HepG2 (cell line): ENCODE measurements around the gene DCUN1D2. TPM values are rescaled to one million over a fixed set of nuclear protein-coding genes. Genes with fewer than 3 reads are reported as not detected.
A peak's percentile ranks its signal among the peaks of the same experiment; 100 is the strongest.

Experiments used
- FOSL2 ChIP-seq: sonication (generic); formaldehyde crosslinking; IDR thresholded peaks from 2 replicates; pipeline ENCODE4 v1.4.0; 2020; ENCODE audit warnings: missing genetic modification reagents
- FOXJ3 ChIP-seq: sonication (generic); formaldehyde crosslinking; IDR thresholded peaks from 2 replicates; pipeline ENCODE4 v1.4.0; 2020; ENCODE audit warnings: missing genetic modification reagents, mild to moderate bottlenecking, borderline replicate concordance
- FOXO1 ChIP-seq: sonication (generic); formaldehyde crosslinking; IDR thresholded peaks from 2 replicates; pipeline ENCODE4 v1.4.0; 2020; ENCODE audit warnings: missing genetic modification reagents
- GATAD1 ChIP-seq: IDR thresholded peaks from 2 replicates; pipeline ENCODE4 v1.6.1; 2016; ENCODE audit warnings: missing genetic modification reagents, missing compliant biosample characterization
- HNRNPLL ChIP-seq: fragments of 200-400 bp; formaldehyde crosslinking; IDR thresholded peaks from 2 replicates; pipeline ENCODE4 v1.6.1; 2017; ENCODE audit warnings: mild to moderate bottlenecking, low read depth, low read length; ENCODE audit not compliant: poor library complexity, severe bottlenecking
- HOXD1 ChIP-seq: sonication (generic); formaldehyde crosslinking; IDR thresholded peaks from 2 replicates; pipeline ENCODE4 v1.5.0; 2020; ENCODE audit warnings: missing genetic modification reagents
- IRF2 ChIP-seq: IDR thresholded peaks from 2 replicates; pipeline ENCODE4 v1.6.1; 2018; ENCODE audit warnings: missing genetic modification reagents, missing compliant biosample characterization
- MYC ChIP-seq: sonication (generic); formaldehyde crosslinking; IDR thresholded peaks from 2 replicates; pipeline ENCODE4 v1.9.0; 2021; ENCODE audit warnings: missing genetic modification reagents, borderline replicate concordance
- PHF21A ChIP-seq: sonication (generic); formaldehyde crosslinking; IDR thresholded peaks from 2 replicates; pipeline ENCODE4 v1.5.0; 2020; ENCODE audit warnings: mild to moderate bottlenecking, missing genetic modification reagents
- RAD51 ChIP-seq: fragments of 450-650 bp; IDR thresholded peaks from 2 replicates; pipeline ENCODE4 v1.6.1; 2016; ENCODE audit warnings: borderline replicate concordance
- RORA ChIP-seq: sonication (generic); formaldehyde crosslinking; IDR thresholded peaks from 2 replicates; pipeline ENCODE4 v1.5.0; 2020; ENCODE audit warnings: mild to moderate bottlenecking, missing genetic modification reagents, moderate library complexity
- SETDB1 ChIP-seq: sonication (generic); formaldehyde crosslinking; IDR thresholded peaks from 2 replicates; pipeline ENCODE4 v1.5.1; 2020; ENCODE audit warnings: missing genetic modification reagents, mild to moderate bottlenecking, borderline replicate concordance
- SIX1 ChIP-seq: sonication (generic); formaldehyde crosslinking; IDR thresholded peaks from 2 replicates; pipeline ENCODE4 v1.4.0; 2020; ENCODE audit warnings: missing genetic modification reagents, borderline replicate concordance
- SRSF4 ChIP-seq: fragments of 200-400 bp; formaldehyde crosslinking; IDR thresholded peaks from one replicate; pipeline ENCODE4 v1.6.1; 2018; ENCODE audit warnings: mild to moderate bottlenecking, low read depth, low read length, moderate library complexity; ENCODE audit not compliant: poor library complexity, severe bottlenecking
- U2AF1 ChIP-seq: fragments of 200-400 bp; formaldehyde crosslinking; optimal IDR thresholded peaks from 2 replicates; pipeline ENCODE3; 2017; ENCODE audit warnings: mild to moderate bottlenecking, low read depth, low read length
- ZBTB7A ChIP-seq: sonication (generic); formaldehyde crosslinking; IDR thresholded peaks from 2 replicates; pipeline ENCODE4 v1.8.0; 2022; ENCODE audit warnings: mild to moderate bottlenecking, missing genetic modification reagents
- ZNF18 ChIP-seq: sonication (generic); formaldehyde crosslinking; IDR thresholded peaks from 2 replicates; pipeline ENCODE4 v1.8.0; 2022; ENCODE audit warnings: mild to moderate bottlenecking, missing genetic modification reagents; ENCODE audit not compliant: insufficient replicate concordance
- ZNF256 ChIP-seq: sonication (generic); formaldehyde crosslinking; conservative IDR thresholded peaks from 2 replicates; pipeline ENCODE4 v1.4.0; 2020; ENCODE audit warnings: missing genetic modification reagents
- ZNF468 ChIP-seq: sonication (generic); formaldehyde crosslinking; IDR thresholded peaks from 2 replicates; pipeline ENCODE4 v1.8.0; 2022; ENCODE audit warnings: mild to moderate bottlenecking, moderate library complexity, missing genetic modification reagents
- ZNF572 ChIP-seq: sonication (generic); formaldehyde crosslinking; IDR thresholded peaks from 2 replicates; pipeline ENCODE4 v1.5.1; 2020; ENCODE audit warnings: mild to moderate bottlenecking, missing genetic modification reagents
- ZNF766 ChIP-seq: sonication (generic); formaldehyde crosslinking; IDR thresholded peaks from 2 replicates; pipeline ENCODE4 v1.5.0; 2020; ENCODE audit warnings: missing genetic modification reagents, borderline replicate concordance
- ZNF878 ChIP-seq: sonication (generic); formaldehyde crosslinking; IDR thresholded peaks from 2 replicates; pipeline ENCODE4 v1.8.1; 2023; ENCODE audit warnings: mild to moderate bottlenecking, missing genetic modification reagents, moderate library complexity
- ZSCAN22 ChIP-seq: sonication (generic); formaldehyde crosslinking; IDR thresholded peaks from 2 replicates; pipeline ENCODE4 v1.4.0; 2020; ENCODE audit warnings: mild to moderate bottlenecking, missing genetic modification reagents
- polyA plus RNA-seq, 8 experiments: library from polyadenylated mRNA; depleted of rRNA in 3 of 8; stranded (reverse) in 7 of 8; unstranded in 1 of 8; fragments of >200 nt; fragmentation: Illumina TruSeq in 4 of 8; extraction: Trizol in 4 of 8; gene quantifications; 2 replicates each; pipeline versions ENCODE4 v1.2.1 to v1.2.3, GENCODE V29; 2011 to 2016; ENCODE audit warnings: low read depth in 4 of 8, missing spikeins in 1 of 8, mixed read lengths in 1 of 8; ENCODE audit not compliant: insufficient read depth in 1 of 8
- total RNA-seq, 5 experiments: library from RNA; depleted of rRNA; stranded (reverse); fragments of >200 nt; fragmentation: Illumina TruSeq; extraction: Trizol; gene quantifications; 2 replicates each; pipeline ENCODE4 v1.2.3, GENCODE V29; 2016; ENCODE audit warnings: low read depth in 1 of 5
- TF ChIP-seq, protein P1 (sequence below), 2 experiments: sonication (generic) in 1 of 2; formaldehyde crosslinking in 1 of 2; IDR thresholded peaks; 2 replicates each; pipeline versions ENCODE4 v1.4.0 to v1.6.1; 2018 to 2020; ENCODE audit warnings: missing genetic modification reagents in 2 of 2, borderline replicate concordance in 1 of 2, low read depth in 1 of 2, mild to moderate bottlenecking in 1 of 2, missing biosample characterization in 1 of 2
- TF ChIP-seq, protein P2 (sequence below): sonication (generic); formaldehyde crosslinking; IDR thresholded peaks from 2 replicates; pipeline ENCODE4 v1.4.0; 2020; ENCODE audit warnings: missing genetic modification reagents
- TF ChIP-seq, protein P3 (sequence below): IDR thresholded peaks from 2 replicates; pipeline ENCODE4 v1.6.1; 2016; ENCODE audit warnings: missing compliant biosample characterization, missing genetic modification reagents, borderline replicate concordance

DCUN1D2 gene
- total and polyA plus RNA-seq, 2 of the 13 experiments (the other 11 are each of a cell fraction or from before 2014, with no cell fraction given): 9.1 to 9.6 TPM

- TF ChIP-seq FOXO1 (CRISPR knock-in tag) (no peak), ZNF468 (no peak), GATAD1 (CRISPR knock-in tag) (0 out of 2 replicates have a peak, but pooled peaks have one; percentile 45), ZNF766 (CRISPR knock-in tag) (0 out of 2 replicates have a peak, but pooled peaks have one; percentile 56), FOSL2 (CRISPR knock-in tag) (no peak), HNRNPLL (no peak), HOXD1 (CRISPR knock-in tag) (no peak), ZNF572 (CRISPR knock-in tag) (no peak), RORA (CRISPR knock-in tag) (no peak), ZNF256 (CRISPR knock-in tag) (no peak), U2AF1 (no peak), SRSF4 (no peak), MYC (peak; percentile 75; the same call in 1 of the 2 replicates), SIX1 (CRISPR knock-in tag) (no peak), ZNF878 (CRISPR knock-in tag) (no peak), SETDB1 (CRISPR knock-in tag) (no peak), PHF21A (CRISPR knock-in tag) (peak; percentile 61; the same call in 1 of the 2 replicates), IRF2 (CRISPR knock-in tag) (no peak), RAD51 (peak; percentile 59), ZBTB7A (CRISPR knock-in tag) (no peak), ZNF18 (CRISPR knock-in tag) (no peak), FOXJ3 (CRISPR knock-in tag) (no peak), ZSCAN22 (CRISPR knock-in tag) (no peak)
- TF ChIP-seq, protein P1, sequence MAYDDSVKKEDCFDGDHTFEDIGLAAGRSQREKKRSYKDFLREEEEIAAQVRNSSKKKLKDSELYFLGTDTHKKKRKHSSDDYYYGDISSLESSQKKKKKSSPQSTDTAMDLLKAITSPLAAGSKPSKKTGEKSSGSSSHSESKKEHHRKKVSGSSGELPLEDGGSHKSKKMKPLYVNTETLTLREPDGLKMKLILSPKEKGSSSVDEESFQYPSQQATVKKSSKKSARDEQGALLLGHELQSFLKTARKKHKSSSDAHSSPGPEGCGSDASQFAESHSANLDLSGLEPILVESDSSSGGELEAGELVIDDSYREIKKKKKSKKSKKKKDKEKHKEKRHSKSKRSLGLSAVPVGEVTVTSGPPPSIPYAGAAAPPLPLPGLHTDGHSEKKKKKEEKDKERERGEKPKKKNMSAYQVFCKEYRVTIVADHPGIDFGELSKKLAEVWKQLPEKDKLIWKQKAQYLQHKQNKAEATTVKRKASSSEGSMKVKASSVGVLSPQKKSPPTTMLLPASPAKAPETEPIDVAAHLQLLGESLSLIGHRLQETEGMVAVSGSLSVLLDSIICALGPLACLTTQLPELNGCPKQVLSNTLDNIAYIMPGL (CRISPR knock-in tag; IDR thresholded peaks at IDR 0.05; ENCODE audit: borderline replicate concordance in 1 of 2, low read depth in 1 of 2): no peak
- TF ChIP-seq, protein P2, sequence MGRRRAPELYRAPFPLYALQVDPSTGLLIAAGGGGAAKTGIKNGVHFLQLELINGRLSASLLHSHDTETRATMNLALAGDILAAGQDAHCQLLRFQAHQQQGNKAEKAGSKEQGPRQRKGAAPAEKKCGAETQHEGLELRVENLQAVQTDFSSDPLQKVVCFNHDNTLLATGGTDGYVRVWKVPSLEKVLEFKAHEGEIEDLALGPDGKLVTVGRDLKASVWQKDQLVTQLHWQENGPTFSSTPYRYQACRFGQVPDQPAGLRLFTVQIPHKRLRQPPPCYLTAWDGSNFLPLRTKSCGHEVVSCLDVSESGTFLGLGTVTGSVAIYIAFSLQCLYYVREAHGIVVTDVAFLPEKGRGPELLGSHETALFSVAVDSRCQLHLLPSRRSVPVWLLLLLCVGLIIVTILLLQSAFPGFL (CRISPR knock-in tag): no peak
- TF ChIP-seq, protein P3, sequence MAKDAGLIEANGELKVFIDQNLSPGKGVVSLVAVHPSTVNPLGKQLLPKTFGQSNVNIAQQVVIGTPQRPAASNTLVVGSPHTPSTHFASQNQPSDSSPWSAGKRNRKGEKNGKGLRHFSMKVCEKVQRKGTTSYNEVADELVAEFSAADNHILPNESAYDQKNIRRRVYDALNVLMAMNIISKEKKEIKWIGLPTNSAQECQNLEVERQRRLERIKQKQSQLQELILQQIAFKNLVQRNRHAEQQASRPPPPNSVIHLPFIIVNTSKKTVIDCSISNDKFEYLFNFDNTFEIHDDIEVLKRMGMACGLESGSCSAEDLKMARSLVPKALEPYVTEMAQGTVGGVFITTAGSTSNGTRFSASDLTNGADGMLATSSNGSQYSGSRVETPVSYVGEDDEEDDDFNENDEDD (CRISPR knock-in tag): peak; percentile 52; the same call in 1 of the 2 replicates
Observed at GRCh38 chr13:113437408-113438010, 53.0 kb downstream of the DCUN1D2 start (continued).
